ENCODE data around the gene FYN. TPM values are rescaled to one million over a fixed set of nuclear protein-coding genes. Genes with fewer than 3 reads are reported as not detected.

FYN gene
- total RNA-seq, 1 donor from 2014 or later: 124 TPM

- Histone ChIP-seq H3K27ac (ENCODE audit: low read depth, low read length) (no peak overlapping the region), H3K9me3 (ENCODE audit: control insufficient read depth in 3 of 3, low read length in 3 of 3) (no peaks in the 10 kb centered on the region), H3K36me3 (ENCODE audit: control insufficient read depth in 3 of 3, insufficient read depth in 3 of 3, low read length in 3 of 3) (no peaks in the 10 kb centered on the region), H3K27me3 (ENCODE audit: control insufficient read depth in 3 of 3, insufficient read depth in 3 of 3, low read length in 3 of 3) (no peaks in the 10 kb centered on the region), H3K9ac (ENCODE audit: low read depth in 1 of 3, low read length in 3 of 3) (no peak overlapping the region), H3K4me3 (ENCODE audit: low read length in 3 of 3) (no peak overlapping the region), H3K4me1 (ENCODE audit: control insufficient read depth in 3 of 3, insufficient read depth in 3 of 3, low read length in 3 of 3) (no peaks in the 10 kb centered on the region)
Measured at GRCh38 chr6:111885373-111886027, 12.2 kb upstream of the FYN start.

DNA sequence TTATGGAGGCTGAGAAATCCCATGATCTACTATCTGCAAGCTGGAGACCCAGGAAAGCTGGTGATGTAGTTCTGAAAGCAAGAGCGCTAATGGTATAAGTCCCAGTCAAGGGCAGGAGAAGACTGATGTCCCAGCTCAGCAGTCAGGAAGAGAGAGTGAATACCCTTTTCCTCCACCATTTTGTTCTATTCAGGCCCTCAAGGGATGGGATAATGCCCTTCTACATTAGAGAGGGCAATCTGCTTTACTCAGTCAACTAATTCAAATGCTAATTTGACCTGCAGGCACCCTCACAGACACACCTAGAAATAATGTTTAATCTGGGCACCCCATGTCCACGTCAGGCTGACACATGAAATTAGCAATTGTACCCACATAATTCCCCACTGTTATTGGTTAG is 10.8 kb upstream of the FYN start:
- Histone ChIP-seq H3K9me3 (ENCODE audit: control insufficient read depth in 3 of 3, low read length in 3 of 3) (no peaks in the 10 kb centered on the region), H3K27me3 (ENCODE audit: control insufficient read depth in 3 of 3, insufficient read depth in 3 of 3, low read length in 3 of 3) (no peaks in the 10 kb centered on the region), H3K36me3 (ENCODE audit: control insufficient read depth in 3 of 3, insufficient read depth in 3 of 3, low read length in 3 of 3) (no peaks in the 10 kb centered on the region)

DNA sequence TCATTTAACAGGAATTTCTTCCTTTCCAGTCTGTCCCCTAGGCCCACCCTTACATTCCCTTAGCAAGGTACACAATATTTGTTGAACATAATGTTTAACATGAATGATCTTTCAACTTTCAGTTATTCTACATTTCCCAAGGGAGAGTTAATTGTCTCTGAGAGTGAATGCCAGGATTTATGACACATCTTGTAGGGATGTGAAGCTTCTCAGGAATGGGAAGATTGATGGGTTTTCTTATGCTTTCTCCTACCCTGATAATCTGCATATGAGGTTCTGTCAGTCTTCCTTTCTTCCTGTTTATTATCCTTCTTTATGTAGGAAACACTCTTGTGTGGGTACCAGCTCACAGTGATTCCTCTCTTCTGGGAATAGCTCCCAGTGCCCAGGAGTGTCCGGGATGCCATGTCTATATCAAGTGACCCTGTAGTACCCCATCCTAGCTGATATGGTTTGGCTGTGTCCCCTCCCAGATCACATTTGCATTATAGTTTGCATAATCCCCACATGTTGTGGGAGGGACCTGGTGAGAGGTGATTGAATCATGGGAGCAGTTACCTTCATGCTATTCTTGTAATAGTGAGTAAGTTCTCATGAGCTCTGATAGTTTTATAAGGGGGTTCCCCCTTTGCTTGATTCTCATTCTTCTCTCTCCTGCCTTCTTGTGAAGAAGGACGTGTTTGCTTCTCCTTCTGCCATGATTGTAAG is 7.1 kb upstream of the FYN start:
- no peaks in the 10 kb centered on the region for H3K36me3 ChIP-seq (ENCODE audit: control insufficient read depth in 3 of 3, insufficient read depth in 3 of 3, low read length in 3 of 3)
- no peaks in the 10 kb centered on the region for H3K9me3 ChIP-seq (ENCODE audit: control insufficient read depth in 3 of 3, low read length in 3 of 3)
- H3K27ac ChIP-seq (ENCODE audit: low read depth, low read length): no peak overlapping the region
- no peak overlapping the region for H3K9ac ChIP-seq (ENCODE audit: low read depth in 1 of 3, low read length in 3 of 3)
- H3K27me3 ChIP-seq (ENCODE audit: control insufficient read depth in 3 of 3, insufficient read depth in 3 of 3, low read length in 3 of 3): peaks cover 0 to under 1% (median 0%) of the 10 kb centered on the region in 3 donors
- no peaks in the 10 kb centered on the region for H3K4me1 ChIP-seq (ENCODE audit: control insufficient read depth in 3 of 3, insufficient read depth in 3 of 3, low read length in 3 of 3)
- H3K4me3 ChIP-seq (ENCODE audit: low read length in 3 of 3): no peak overlapping the region

More for the DNA sequence above, 10.8 kb upstream of the FYN start:
- Histone ChIP-seq H3K27ac (ENCODE audit: low read depth, low read length) (no peak overlapping the region), H3K9ac (ENCODE audit: low read depth in 1 of 3, low read length in 3 of 3) (no peak overlapping the region), H3K4me1 (ENCODE audit: control insufficient read depth in 3 of 3, insufficient read depth in 3 of 3, low read length in 3 of 3) (no peaks in the 10 kb centered on the region), H3K4me3 (ENCODE audit: low read length in 3 of 3) (no peak overlapping the region)

DNA sequence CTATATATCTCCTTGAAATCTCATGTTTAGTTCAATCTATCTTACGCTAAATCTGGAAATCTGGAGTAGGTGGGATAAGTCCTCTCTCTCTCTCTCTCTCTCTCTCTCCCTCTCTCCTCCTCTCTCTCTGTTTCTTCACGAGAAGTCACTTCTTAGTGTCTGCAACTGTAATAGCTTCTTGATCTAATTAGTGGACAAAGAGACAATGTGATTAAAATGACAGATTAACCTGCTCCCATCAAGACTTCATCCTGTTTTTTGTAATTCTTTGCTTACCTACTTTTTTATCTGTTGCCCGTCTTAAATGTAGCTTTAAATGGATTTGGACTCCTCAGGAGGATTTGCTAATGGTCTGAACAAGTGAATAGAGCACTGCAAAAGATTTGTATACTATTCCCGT is 2.5 kb upstream of the FYN start:
- no peaks in the 10 kb centered on the region for H3K36me3 ChIP-seq (ENCODE audit: control insufficient read depth in 3 of 3, insufficient read depth in 3 of 3, low read length in 3 of 3)
- H3K9me3 ChIP-seq (ENCODE audit: control insufficient read depth in 3 of 3, low read length in 3 of 3): no peaks in the 10 kb centered on the region
- H3K4me1 ChIP-seq (ENCODE audit: control insufficient read depth in 3 of 3, insufficient read depth in 3 of 3, low read length in 3 of 3): peaks cover 5 to 10% (median 10%) of the 10 kb centered on the region in 3 donors
- no peak overlapping the region for H3K27ac ChIP-seq (ENCODE audit: low read depth, low read length)
- no peak overlapping the region for H3K9ac ChIP-seq (ENCODE audit: low read depth in 1 of 3, low read length in 3 of 3)
- peaks cover 0 to 13% (median 12%) of the 10 kb centered on the region in 3 donors for H3K27me3 ChIP-seq (ENCODE audit: control insufficient read depth in 3 of 3, insufficient read depth in 3 of 3, low read length in 3 of 3)
- no peak overlapping the region for H3K4me3 ChIP-seq (ENCODE audit: low read length in 3 of 3)

DNA sequence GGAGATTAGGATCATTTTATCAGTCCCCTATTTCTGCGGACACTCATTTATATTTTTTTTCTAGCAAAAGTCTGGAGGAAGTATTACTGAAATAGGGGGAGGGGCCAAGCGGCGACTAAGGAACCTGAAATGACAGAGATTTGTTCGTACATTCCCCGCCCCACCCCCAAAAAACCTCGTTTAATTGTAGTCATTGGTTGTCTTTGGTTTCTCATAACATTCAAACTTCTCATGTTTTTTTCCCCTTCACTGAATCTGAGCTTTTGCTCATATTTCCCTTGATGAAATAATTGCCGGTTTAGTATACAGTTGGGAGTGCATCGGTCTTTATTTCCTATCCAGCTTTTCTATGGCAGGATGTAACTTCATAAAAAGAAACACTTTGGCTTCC is 768 bp upstream of the FYN start:
- Histone ChIP-seq H3K27me3 (ENCODE audit: control insufficient read depth in 3 of 3, insufficient read depth in 3 of 3, low read length in 3 of 3) (peaks cover 0 to 20% (median 12%) of the 10 kb centered on the region in 3 donors), H3K27ac (ENCODE audit: low read depth, low read length) (no peak overlapping the region), H3K4me3 (ENCODE audit: low read length in 3 of 3) (peak overlapping the region; percentile 78 to 93 (median 88)), H3K36me3 (ENCODE audit: control insufficient read depth in 3 of 3, insufficient read depth in 3 of 3, low read length in 3 of 3) (no peaks in the 10 kb centered on the region), H3K9me3 (ENCODE audit: control insufficient read depth in 3 of 3, low read length in 3 of 3) (no peaks in the 10 kb centered on the region), H3K4me1 (ENCODE audit: control insufficient read depth in 3 of 3, insufficient read depth in 3 of 3, low read length in 3 of 3) (peaks cover 5 to 10% (median 10%) of the 10 kb centered on the region in 3 donors), H3K9ac (ENCODE audit: low read depth in 1 of 3, low read length in 3 of 3) (peak overlapping the region in 2 of 3 donors; percentile 51 to 64)

DNA sequence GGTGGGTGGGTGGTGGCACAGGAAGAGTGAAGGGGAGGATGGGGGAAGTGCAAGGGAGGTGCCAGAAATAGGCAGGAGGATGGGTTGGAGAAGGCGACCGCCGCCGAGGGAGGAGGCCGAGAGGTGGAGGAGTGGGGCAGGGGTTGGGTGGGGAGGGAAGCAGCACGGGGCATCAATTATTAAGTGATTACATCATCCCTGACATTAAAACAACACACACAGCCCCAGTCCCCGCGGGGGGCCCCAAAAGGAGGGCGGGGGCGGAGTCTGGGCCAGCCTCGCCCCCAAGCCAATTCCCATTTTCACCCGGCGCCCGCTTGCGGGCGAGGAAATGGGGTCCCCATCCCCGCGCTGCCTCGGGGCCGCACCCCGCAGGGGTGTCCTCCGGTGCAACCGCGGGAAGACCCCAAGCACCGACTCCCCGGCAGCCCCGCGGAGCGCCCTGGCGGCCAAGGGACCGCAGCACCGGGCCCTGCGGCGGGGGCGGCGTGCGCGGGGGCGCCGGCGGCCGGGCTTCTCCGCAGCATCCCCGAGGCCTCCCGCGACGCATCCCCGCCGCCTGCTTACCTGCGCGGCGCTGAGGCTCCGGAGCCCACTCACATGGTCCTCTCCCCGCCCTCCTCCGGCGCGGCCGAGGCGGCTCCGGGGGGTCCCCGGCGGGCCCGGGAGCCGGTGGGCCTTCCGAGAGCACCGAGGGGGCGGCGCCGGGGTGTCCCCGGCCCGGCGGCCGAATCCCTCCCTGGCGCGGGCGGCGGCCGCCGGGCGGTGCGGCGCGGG is 663 bp downstream of the FYN start:
- peaks cover 5 to 10% (median 10%) of the 10 kb centered on the region in 3 donors for H3K4me1 ChIP-seq (ENCODE audit: control insufficient read depth in 3 of 3, insufficient read depth in 3 of 3, low read length in 3 of 3)
- no peak overlapping the region for H3K27ac ChIP-seq (ENCODE audit: low read depth, low read length)
- H3K4me3 ChIP-seq (ENCODE audit: low read length in 3 of 3): peak overlapping the region; percentile 51 to 88 (median 74)
- H3K9me3 ChIP-seq (ENCODE audit: control insufficient read depth in 3 of 3, low read length in 3 of 3): no peaks in the 10 kb centered on the region
- peaks cover 0 to 22% (median 12%) of the 10 kb centered on the region in 3 donors for H3K27me3 ChIP-seq (ENCODE audit: control insufficient read depth in 3 of 3, insufficient read depth in 3 of 3, low read length in 3 of 3)
- no peaks in the 10 kb centered on the region for H3K36me3 ChIP-seq (ENCODE audit: control insufficient read depth in 3 of 3, insufficient read depth in 3 of 3, low read length in 3 of 3)
- peak overlapping the region; percentile 8 to 64 (median 55) for H3K9ac ChIP-seq (ENCODE audit: low read depth in 1 of 3, low read length in 3 of 3)

GRCh38 chr6:111871725-111872400 is 1.4 kb downstream of the FYN start:
- H3K36me3 ChIP-seq (ENCODE audit: control insufficient read depth in 3 of 3, insufficient read depth in 3 of 3, low read length in 3 of 3): no peaks in the 10 kb centered on the region
- peak overlapping the region; percentile 50 to 74 (median 65) for H3K4me3 ChIP-seq (ENCODE audit: low read length in 3 of 3)
- peaks cover 0 to 22% (median 12%) of the 10 kb centered on the region in 3 donors for H3K27me3 ChIP-seq (ENCODE audit: control insufficient read depth in 3 of 3, insufficient read depth in 3 of 3, low read length in 3 of 3)
- H3K9me3 ChIP-seq (ENCODE audit: control insufficient read depth in 3 of 3, low read length in 3 of 3): no peaks in the 10 kb centered on the region
- H3K4me1 ChIP-seq (ENCODE audit: control insufficient read depth in 3 of 3, insufficient read depth in 3 of 3, low read length in 3 of 3): peaks cover 5 to 10% (median 10%) of the 10 kb centered on the region in 3 donors
- peak overlapping the region; percentile 48 for H3K27ac ChIP-seq (ENCODE audit: low read depth, low read length)
- peak overlapping the region in 2 of 3 donors; percentile 8 to 55 for H3K9ac ChIP-seq (ENCODE audit: low read depth in 1 of 3, low read length in 3 of 3)

- Histone ChIP-seq H3K9ac (ENCODE audit: low read depth in 1 of 3, low read length in 3 of 3) (no peak overlapping the region), H3K27ac (ENCODE audit: low read depth, low read length) (peak overlapping the region; percentile 48), H3K9me3 (ENCODE audit: control insufficient read depth in 3 of 3, low read length in 3 of 3) (no peaks in the 10 kb centered on the region), H3K36me3 (ENCODE audit: control insufficient read depth in 3 of 3, insufficient read depth in 3 of 3, low read length in 3 of 3) (no peaks in the 10 kb centered on the region), H3K4me3 (ENCODE audit: low read length in 3 of 3) (peak overlapping the region in 2 of 3 donors; percentile 50 to 74), H3K4me1 (ENCODE audit: control insufficient read depth in 3 of 3, insufficient read depth in 3 of 3, low read length in 3 of 3) (peaks cover 5 to 10% (median 10%) of the 10 kb centered on the region in 3 donors), H3K27me3 (ENCODE audit: control insufficient read depth in 3 of 3, insufficient read depth in 3 of 3, low read length in 3 of 3) (peaks cover 0 to 22% (median 12%) of the 10 kb centered on the region in 3 donors)
Measured at GRCh38 chr6:111871207-111871606, 2.0 kb downstream of the FYN start.

GRCh38 chr6:111870742-111871064 is 2.5 kb downstream of the FYN start:
- no peak overlapping the region for H3K4me3 ChIP-seq (ENCODE audit: low read length in 3 of 3)
- no peaks in the 10 kb centered on the region for H3K36me3 ChIP-seq (ENCODE audit: control insufficient read depth in 3 of 3, insufficient read depth in 3 of 3, low read length in 3 of 3)
- H3K9ac ChIP-seq (ENCODE audit: low read depth in 1 of 3, low read length in 3 of 3): no peak overlapping the region
- peaks cover 5 to 10% (median 10%) of the 10 kb centered on the region in 3 donors for H3K4me1 ChIP-seq (ENCODE audit: control insufficient read depth in 3 of 3, insufficient read depth in 3 of 3, low read length in 3 of 3)
- no peaks in the 10 kb centered on the region for H3K9me3 ChIP-seq (ENCODE audit: control insufficient read depth in 3 of 3, low read length in 3 of 3)
- peaks cover 0 to 22% (median 12%) of the 10 kb centered on the region in 3 donors for H3K27me3 ChIP-seq (ENCODE audit: control insufficient read depth in 3 of 3, insufficient read depth in 3 of 3, low read length in 3 of 3)
- no peak overlapping the region for H3K27ac ChIP-seq (ENCODE audit: low read depth, low read length)
